Activated CD8-positive, alpha-beta memory T cell treated with anti-CD3 and anti-CD28 coated beads, Interleukin-2, amount 10 ng/mL, durations not matched to agents 7 days and 5 days (primary cell): ENCODE measurements around the gene LIPC. TPM values are rescaled to one million over a fixed set of nuclear protein-coding genes. Genes with fewer than 3 reads are reported as not detected.

ENCODE experiments used
- ATAC-seq: fragments of 150-1000 bp; cut with Tn5 transposase; one replicate; pipeline ENCODE4 v1.10.0; 2021; ENCODE audit warnings: moderate library complexity
- CTCF ChIA-PET: fragments of 350-600 bp; sonication (Branson Sonifier 250); formaldehyde crosslinking; loops from one replicate; lab custom pipeline; 2021; ENCODE audit warnings: antibody characterized with exemption; lab: Charles Lee
- DNase-seq: peaks from one replicate; pipeline ENCODE4 v3.0.0-alpha.2; 2020
- H3K27ac Mint-ChIP-seq: one replicate; pipeline ENCODE4 v1.8.0; 2021; ENCODE audit warnings: mild to moderate bottlenecking, mixed read lengths
- H3K27me3 Mint-ChIP-seq: one replicate; pipeline ENCODE4 v1.8.0; 2021; ENCODE audit warnings: mixed read lengths
- H3K36me3 Mint-ChIP-seq: one replicate; pipeline ENCODE4 v1.8.0; 2021; ENCODE audit warnings: mild to moderate bottlenecking, mixed read lengths
- H3K4me1 Mint-ChIP-seq: one replicate; pipeline ENCODE4 v1.8.0; 2021; ENCODE audit warnings: mixed read lengths
- H3K4me3 Mint-ChIP-seq: one replicate; pipeline ENCODE4 v1.8.0; 2021; ENCODE audit warnings: mild to moderate bottlenecking, moderate library complexity, mixed read lengths
- H3K9me3 Mint-ChIP-seq: one replicate; pipeline ENCODE4 v1.8.0; 2022; ENCODE audit warnings: low read depth, mixed read lengths
- total RNA-seq, 2 experiments: library from RNA; stranded (reverse); gene quantifications; one replicate each; pipeline ENCODE4 v1.2.3, GENCODE V29; 2021

The LIPC gene
- total RNA-seq, 2 experiments from 2014 or later = 5.3 to 9.0 TPM

DNA sequence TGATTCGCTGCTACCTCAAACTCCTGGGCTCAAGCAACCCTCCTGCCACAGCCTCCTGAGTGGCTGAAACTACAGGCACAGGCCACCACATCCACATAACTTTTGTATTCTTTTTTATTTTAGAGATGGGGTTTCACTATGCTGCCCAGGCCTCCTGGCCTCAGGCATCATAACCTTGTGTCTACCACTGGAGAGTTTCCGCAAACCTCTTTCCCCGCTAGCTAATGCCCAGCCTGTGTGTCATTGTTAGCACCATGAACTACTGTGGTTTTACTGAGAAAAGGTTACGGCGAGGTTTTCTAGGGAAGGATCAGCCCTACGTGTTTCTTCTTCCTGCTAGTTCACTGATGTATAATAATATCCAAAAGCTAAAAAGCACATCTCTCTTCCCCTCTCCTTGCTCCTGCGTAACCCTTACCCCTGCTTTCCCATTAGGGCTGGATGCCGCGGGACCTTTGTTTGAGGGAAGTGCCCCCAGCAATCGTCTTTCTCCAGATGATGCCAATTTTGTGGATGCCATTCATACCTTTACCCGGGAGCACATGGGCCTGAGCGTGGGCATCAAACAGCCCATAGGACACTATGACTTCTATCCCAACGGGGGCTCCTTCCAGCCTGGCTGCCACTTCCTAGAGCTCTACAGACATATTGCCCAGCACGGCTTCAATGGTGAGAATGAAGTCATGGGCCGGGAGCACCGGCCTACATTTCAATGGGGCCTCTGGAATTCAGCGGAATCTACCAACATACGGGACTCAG is 113.7 kb downstream of the LIPC start:
- ATAC-seq (peak; percentile 96), DNase-seq (peak; percentile 89)
- Mint-ChIP-seq H3K4me1 (peaks cover 39% of the 10 kb centered on the region), H3K36me3 (peaks cover 12% of the 10 kb centered on the region), H3K4me3 (peak overlapping the region; percentile 9), H3K27me3 (no peaks in the 10 kb centered on the region), H3K9me3 (peaks cover 2% of the 10 kb centered on the region), H3K27ac (peak overlapping the region; percentile 94)
- CTCF ChIA-PET = interaction anchor here (0.9 to 3.2 kb wide), 8 partner anchors 22 to 318 kb away, joined by 3 to 10 read pairs (median 3); no protein-coding TSS in a partner anchor

GRCh38 chr15:58546066-58546591 is 114.3 kb downstream of the LIPC start:
- H3K36me3 Mint-ChIP-seq = peaks cover 12% of the 10 kb centered on the region
- H3K4me1 Mint-ChIP-seq = peaks cover 44% of the 10 kb centered on the region
- peak overlapping the region; percentile 94 for H3K27ac Mint-ChIP-seq
- CTCF ChIA-PET = interaction anchor here (1.2 to 3.2 kb wide), 3 partner anchors 29 to 73 kb away, joined by 4 to 10 read pairs (median 8); no protein-coding TSS in a partner anchor
- H3K9me3 Mint-ChIP-seq = peaks cover 2% of the 10 kb centered on the region
- no peak overlapping the region for H3K4me3 Mint-ChIP-seq
- no peaks in the 10 kb centered on the region for H3K27me3 Mint-ChIP-seq
- DNase-seq (no peak), ATAC-seq (no peak)

DNA sequence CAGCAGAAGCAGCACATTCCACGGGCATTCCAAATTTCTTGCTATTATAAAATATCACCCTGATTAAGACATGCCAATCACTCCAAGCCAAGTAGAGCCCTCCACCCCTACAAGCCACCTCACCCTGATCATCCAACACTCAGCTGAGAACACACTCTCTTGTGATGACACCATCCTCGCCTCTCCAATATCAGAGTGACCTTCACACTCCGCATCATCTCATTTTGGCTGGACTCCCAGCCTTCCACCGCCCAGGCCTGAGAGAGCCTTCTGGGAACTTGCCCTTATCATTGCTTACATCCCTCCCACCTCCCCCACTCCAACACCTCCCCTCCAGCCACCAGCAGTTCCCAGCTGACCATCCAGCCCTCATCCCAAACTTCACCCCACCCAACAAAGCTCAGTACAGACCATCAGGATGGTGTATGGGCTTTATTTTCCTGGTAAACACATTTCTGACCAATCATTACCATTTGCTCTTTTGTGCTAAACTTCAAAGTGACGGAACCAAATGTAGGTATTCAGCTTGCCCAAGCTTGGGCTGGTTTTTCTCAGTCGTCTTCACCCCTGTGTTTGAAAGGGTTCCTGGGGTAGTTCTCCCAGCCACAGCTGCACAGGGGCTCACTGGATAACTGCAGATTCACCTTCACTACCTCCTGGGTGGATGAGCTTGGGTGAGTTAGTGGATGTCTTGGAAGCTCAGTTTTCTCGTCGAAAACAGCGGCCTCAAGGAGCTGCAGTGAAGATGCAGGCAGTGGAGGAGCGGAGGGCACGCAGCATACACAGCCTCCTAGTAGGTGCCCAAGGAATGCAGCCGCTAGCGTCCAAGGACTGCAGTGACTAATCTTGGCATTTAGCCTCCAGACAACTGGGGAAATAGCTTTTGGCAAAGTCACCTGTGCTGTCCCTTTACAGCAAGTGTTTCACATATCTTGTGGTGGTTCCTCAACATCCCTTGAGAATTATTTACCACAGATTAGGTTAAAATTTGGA is 115.1 kb downstream of the LIPC start:
- CTCF ChIA-PET = interaction anchor here (0.6 to 3.2 kb wide), 3 partner anchors 30 to 877 kb away, joined by 3 to 10 read pairs (median 3); no protein-coding TSS in a partner anchor
- Mint-ChIP-seq H3K36me3 (peaks cover 12% of the 10 kb centered on the region), H3K9me3 (peaks cover 2% of the 10 kb centered on the region), H3K4me3 (no peak overlapping the region), H3K4me1 (peaks cover 52% of the 10 kb centered on the region), H3K27me3 (no peaks in the 10 kb centered on the region), H3K27ac (peak overlapping the region; percentile 94)
- DNase-seq (no peak), ATAC-seq (no peak)

DNA sequence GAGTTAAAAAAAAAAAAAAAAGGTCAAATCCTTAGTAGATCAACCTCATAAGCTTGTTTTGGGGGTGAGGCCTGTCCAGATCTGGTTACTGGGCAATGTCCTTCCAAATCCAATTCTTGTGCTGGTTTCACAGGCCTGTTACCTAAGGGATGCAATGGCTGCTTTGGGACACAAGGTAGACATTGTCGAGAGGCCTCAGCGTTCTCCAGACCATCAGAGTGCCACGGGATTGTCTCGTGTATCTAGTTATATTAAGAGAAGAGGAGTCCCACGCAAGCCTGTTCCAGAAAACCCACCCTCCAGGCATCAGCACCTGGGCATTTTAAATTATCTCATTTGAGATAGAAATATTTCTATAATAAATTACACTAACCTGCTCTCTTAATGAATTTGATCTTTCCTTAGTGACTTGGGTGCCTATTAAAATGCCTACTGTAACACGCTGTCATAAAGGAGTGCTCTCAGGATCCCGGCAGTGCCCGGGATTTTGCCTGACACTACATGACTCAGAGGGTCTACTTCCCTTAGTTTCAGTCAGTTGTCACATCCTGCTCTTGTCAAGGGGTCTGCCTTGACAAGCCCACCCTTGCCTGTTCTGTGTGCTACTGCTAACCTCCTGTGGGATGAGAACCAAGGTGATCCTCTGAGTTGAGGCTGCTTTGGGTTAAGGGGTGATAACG is 116.0 kb downstream of the LIPC start:
- Mint-ChIP-seq H3K36me3 (peaks cover 12% of the 10 kb centered on the region), H3K4me3 (no peak overlapping the region), H3K4me1 (peaks cover 53% of the 10 kb centered on the region), H3K27ac (peak overlapping the region; percentile 64), H3K9me3 (peaks cover 2% of the 10 kb centered on the region), H3K27me3 (no peaks in the 10 kb centered on the region)
- CTCF ChIA-PET = interaction anchor here (0.6 to 1.1 kb wide), 2 partner anchors 91 to 876 kb away, joined by 3 read pairs; no protein-coding TSS in a partner anchor
- ATAC-seq (no peak), DNase-seq (no peak)

DNA sequence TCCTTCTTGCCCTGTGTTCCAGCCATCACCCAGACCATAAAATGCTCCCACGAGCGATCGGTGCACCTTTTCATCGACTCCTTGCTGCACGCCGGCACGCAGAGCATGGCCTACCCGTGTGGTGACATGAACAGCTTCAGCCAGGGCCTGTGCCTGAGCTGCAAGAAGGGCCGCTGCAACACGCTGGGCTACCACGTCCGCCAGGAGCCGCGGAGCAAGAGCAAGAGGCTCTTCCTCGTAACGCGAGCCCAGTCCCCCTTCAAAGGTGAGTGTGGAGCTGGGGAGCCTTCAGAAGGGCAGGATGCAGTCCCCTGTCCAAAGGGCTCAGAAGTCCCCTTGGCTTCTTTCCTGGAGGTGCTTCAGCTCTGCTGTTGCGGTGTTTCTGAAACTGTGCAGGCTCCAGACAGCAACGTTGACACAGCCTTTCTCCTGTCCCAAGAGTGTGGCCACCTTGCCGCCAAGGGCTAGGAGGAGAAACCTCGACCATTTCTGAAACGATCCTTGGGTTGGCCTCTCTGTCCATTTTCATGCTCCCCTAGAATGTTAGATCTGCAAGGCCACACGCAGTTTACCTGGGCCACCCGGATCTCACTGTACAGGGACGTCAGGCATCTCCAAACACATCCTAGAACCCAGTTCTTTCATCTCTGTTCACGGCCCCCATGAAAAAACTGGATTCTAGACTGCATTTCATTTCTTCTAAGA is 116.7 kb downstream of the LIPC start:
- Mint-ChIP-seq H3K36me3 (peaks cover 11% of the 10 kb centered on the region), H3K27me3 (no peaks in the 10 kb centered on the region), H3K27ac (no peak overlapping the region), H3K4me3 (no peak overlapping the region), H3K9me3 (peaks cover 2% of the 10 kb centered on the region), H3K4me1 (peaks cover 51% of the 10 kb centered on the region)
- CTCF ChIA-PET = no interaction called here
- ATAC-seq = no peak
- DNase-seq = no peak

DNA sequence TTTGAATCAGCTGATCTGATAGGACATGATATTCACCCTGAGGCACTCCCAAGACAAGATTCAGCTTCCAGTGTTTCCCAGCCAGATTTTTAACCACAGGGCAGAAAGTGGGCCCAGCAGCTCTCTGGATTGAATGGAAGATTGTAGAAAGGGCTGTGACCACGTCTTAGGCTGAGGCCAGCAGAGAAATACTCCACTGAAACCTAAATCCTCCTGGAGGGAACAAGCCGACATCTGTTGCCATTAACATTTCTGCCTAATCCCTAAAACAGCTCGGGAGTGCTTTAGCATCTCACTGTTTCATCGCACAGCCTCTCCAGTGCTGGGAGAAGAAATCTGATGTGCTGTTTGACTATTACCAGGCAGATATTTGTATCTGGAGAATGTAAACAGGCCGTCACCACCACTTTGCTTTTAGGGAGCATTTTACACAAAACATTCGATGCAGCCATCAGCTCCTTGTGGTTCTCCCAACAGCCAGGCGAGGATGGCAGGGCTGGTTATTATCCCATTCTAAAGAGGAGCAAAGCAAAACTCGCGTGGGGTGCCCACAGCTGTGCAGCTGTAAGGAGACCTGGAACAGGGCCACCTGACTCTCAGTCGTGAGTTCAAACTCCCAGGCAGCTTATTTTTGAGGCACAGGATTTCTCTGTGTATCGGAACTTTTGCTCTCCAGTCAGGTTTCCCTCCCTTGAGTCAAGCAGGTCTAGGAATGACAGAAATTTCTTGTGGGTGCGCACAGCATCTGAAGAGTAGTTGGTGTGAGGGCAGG is 117.4 kb downstream of the LIPC start:
- CTCF ChIA-PET = interaction anchor here (0.9 kb wide), 2 partner anchors 92 to 240 kb away, joined by 3 to 4 read pairs; no protein-coding TSS in a partner anchor
- peaks cover 11% of the 10 kb centered on the region for H3K36me3 Mint-ChIP-seq
- peaks cover 2% of the 10 kb centered on the region for H3K9me3 Mint-ChIP-seq
- ATAC-seq = no peak
- H3K4me3 Mint-ChIP-seq = no peak overlapping the region
- no peak overlapping the region for H3K27ac Mint-ChIP-seq
- no peak for DNase-seq
- peaks cover 3% of the 10 kb centered on the region for H3K27me3 Mint-ChIP-seq
- peaks cover 51% of the 10 kb centered on the region for H3K4me1 Mint-ChIP-seq

DNA sequence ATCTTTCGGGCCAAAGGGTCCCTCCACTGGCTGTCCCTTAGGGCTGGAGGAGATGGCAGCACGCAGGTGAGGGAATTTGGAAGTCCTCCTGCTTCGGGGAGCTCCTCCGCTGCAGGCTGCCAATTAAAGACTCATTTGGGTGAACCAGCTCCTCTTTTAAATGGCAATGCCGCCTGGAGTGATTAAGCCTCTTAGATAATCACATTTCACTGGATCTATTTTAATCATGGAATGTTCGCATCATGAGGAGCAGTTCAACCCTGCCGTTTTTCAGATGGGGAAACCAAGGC is 117.9 kb downstream of the LIPC start:
- H3K27ac Mint-ChIP-seq = no peak overlapping the region
- peaks cover 2% of the 10 kb centered on the region for H3K9me3 Mint-ChIP-seq
- peaks cover 11% of the 10 kb centered on the region for H3K36me3 Mint-ChIP-seq
- H3K27me3 Mint-ChIP-seq = peaks cover 3% of the 10 kb centered on the region
- H3K4me1 Mint-ChIP-seq = peaks cover 46% of the 10 kb centered on the region
- CTCF ChIA-PET = interaction anchor here (0.9 kb wide), 2 partner anchors 92 to 240 kb away, joined by 3 to 4 read pairs; no protein-coding TSS in a partner anchor
- no peak for DNase-seq
- no peak for ATAC-seq
- H3K4me3 Mint-ChIP-seq = no peak overlapping the region

GRCh38 chr15:58551084-58551763 is 119.4 kb downstream of the LIPC start:
- Mint-ChIP-seq H3K36me3 (peaks cover 8% of the 10 kb centered on the region), H3K9me3 (peaks cover 2% of the 10 kb centered on the region), H3K4me1 (peaks cover 31% of the 10 kb centered on the region), H3K27ac (peak overlapping the region; percentile 41), H3K4me3 (no peak overlapping the region), H3K27me3 (peaks cover 12% of the 10 kb centered on the region)
- CTCF ChIA-PET = interaction anchor here (0.7 kb wide), 1 partner anchor 99 kb away, joined by 3 read pairs; no protein-coding TSS in a partner anchor
- peak; percentile 61 for ATAC-seq
- peak; percentile 53 for DNase-seq

GRCh38 chr15:58551764-58552504 is 120.1 kb downstream of the LIPC start:
- Mint-ChIP-seq H3K27me3 (peaks cover 16% of the 10 kb centered on the region), H3K9me3 (no peaks in the 10 kb centered on the region), H3K4me1 (peaks cover 24% of the 10 kb centered on the region), H3K27ac (peak overlapping the region; percentile 42), H3K4me3 (no peak overlapping the region), H3K36me3 (peaks cover 1% of the 10 kb centered on the region)
- no peak for ATAC-seq
- CTCF ChIA-PET = no interaction called here
- DNase-seq = no peak

DNA sequence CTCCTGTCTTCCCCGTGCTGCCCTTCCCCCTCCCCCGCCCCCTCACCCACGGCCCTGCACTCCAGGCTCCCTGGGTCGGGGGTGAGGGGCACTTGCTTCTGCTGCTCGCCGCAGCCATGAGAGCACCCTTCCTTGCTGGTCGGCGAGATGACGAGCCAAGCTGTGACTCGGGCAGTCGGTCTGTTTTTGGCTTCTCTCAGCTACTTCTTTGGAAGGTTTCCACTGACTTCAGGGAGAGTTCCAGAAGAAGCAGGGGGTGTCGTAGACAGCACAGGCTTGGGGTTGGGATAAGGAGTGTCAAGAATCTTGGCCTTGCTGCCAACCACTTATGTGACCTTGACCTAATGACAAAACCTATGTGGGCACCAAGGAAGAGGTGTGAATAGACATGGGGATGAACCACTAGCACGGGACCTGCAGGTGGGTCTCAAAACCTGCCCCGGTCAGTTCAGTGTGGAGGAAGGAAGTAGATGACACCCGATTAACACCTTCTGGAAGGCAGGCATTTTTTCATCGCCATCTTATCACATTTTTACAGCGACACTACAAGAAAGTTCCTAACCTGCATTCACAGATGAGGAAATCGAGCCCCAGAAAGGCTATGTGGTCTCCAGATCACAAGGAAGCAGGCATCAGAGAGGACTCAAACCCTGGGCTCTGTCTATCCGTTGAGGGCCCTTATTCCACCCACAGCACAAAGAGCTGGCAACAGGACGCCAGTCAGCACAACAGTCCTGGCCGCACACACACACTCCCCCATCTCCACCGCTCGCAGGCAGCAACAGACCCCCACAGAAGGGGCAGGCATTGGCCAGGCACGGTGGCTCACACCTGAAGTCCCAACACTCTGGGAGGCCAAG is 120.9 kb downstream of the LIPC start:
- Mint-ChIP-seq H3K27ac (no peak overlapping the region), H3K36me3 (peaks cover 1% of the 10 kb centered on the region), H3K27me3 (peaks cover 16% of the 10 kb centered on the region), H3K4me3 (no peak overlapping the region), H3K4me1 (peaks cover 22% of the 10 kb centered on the region), H3K9me3 (no peaks in the 10 kb centered on the region)
- CTCF ChIA-PET = no interaction called here
- DNase-seq (no peak), ATAC-seq (no peak)
